PC-9 (cell line): ENCODE results near the gene PRXL2A. TPM values are rescaled to one million over a fixed set of nuclear protein-coding genes. Genes with fewer than 3 reads are reported as not detected.

Experiments used
- BruUV-seq: library from RNA; stranded (reverse); fragments of 400-500 nt; replicated peaks from 2 replicates; lab custom pipeline; 2021; lab: Mats Ljungman, UMichigan
- CTCF ChIA-PET: fragments of 300-600 bp; sonication (Branson Sonifier 250); formaldehyde crosslinking; loops from one replicate; lab custom pipeline; 2022; ENCODE audit warnings: antibody characterized with exemption; lab: Charles Lee
- POLR2A ChIA-PET: fragments of 300-600 bp; sonication (Branson Sonifier 250); formaldehyde crosslinking; loops from one replicate; lab custom pipeline; 2022; ENCODE audit warnings: antibody characterized with exemption; ENCODE audit not compliant: unreplicated experiment; lab: Charles Lee
- DNase-seq, 2 experiments: peaks; one replicate each; pipeline versions ENCODE4 v3.0.0 to v3.0.0-alpha.2; 2015 to 2022; ENCODE audit warnings: mixed read lengths in 1 of 2
- H2AFZ ChIP-seq: fragments of 200-600 bp; sonication (generic); 2 replicates; pipeline ENCODE4 v1.8.1; 2017; ENCODE audit warnings: antibody characterized with exemption
- H3F3A ChIP-seq: fragments of 200-600 bp; sonication (generic); 2 replicates; pipeline ENCODE4 v1.8.1; 2017; ENCODE audit warnings: antibody characterized with exemption, mild to moderate bottlenecking, low read depth; ENCODE audit not compliant: insufficient read depth
- H3K27ac ChIP-seq: fragments of 200-600 bp; sonication (generic); 2 replicates; pipeline ENCODE4 v1.6.1; 2016; ENCODE audit warnings: mixed run types
- H3K27me3 ChIP-seq: fragments of 200-600 bp; sonication (generic); 2 replicates; pipeline ENCODE4 v1.6.1; 2016; ENCODE audit warnings: low read depth, mixed run types; ENCODE audit not compliant: insufficient read depth
- H3K36me3 ChIP-seq: fragments of 200-600 bp; sonication (generic); 2 replicates; pipeline ENCODE4 v1.6.1; 2016; ENCODE audit warnings: low read depth, mixed run types
- H3K4me1 ChIP-seq: fragments of 200-600 bp; sonication (generic); replicated peaks from 2 replicates; pipeline ENCODE4 v1.6.1; 2016; ENCODE audit warnings: mixed run types; ENCODE audit not compliant: insufficient read depth
- H3K4me2 ChIP-seq: fragments of 200-600 bp; sonication (generic); 2 replicates; pipeline ENCODE4 v1.6.1; 2017; ENCODE audit warnings: mixed run types
- H3K4me3 ChIP-seq: fragments of 200-600 bp; sonication (generic); 2 replicates; pipeline ENCODE4 v1.6.1; 2016; ENCODE audit warnings: mixed run types
- H3K79me2 ChIP-seq: fragments of 200-600 bp; sonication (generic); 2 replicates; pipeline ENCODE4 v1.6.1; 2017; ENCODE audit warnings: low read depth, mixed run types
- H3K9me2 ChIP-seq: fragments of 200-600 bp; sonication (generic); 2 replicates; pipeline ENCODE4 v1.8.1; 2017; ENCODE audit warnings: mild to moderate bottlenecking; ENCODE audit not compliant: insufficient read depth
- H3K9me3 ChIP-seq: fragments of 200-600 bp; sonication (generic); 2 replicates; pipeline ENCODE4 v1.8.1; 2016; ENCODE audit warnings: low read depth; ENCODE audit not compliant: insufficient read depth
- H4K20me1 ChIP-seq: fragments of 200-600 bp; sonication (generic); 2 replicates; pipeline ENCODE4 v1.8.1; 2017; ENCODE audit not compliant: insufficient read depth
- EZH2 ChIP-seq: fragments of 200-600 bp; sonication (generic); IDR thresholded peaks from 2 replicates; pipeline ENCODE4 v1.8.0; 2017; ENCODE audit warnings: antibody characterized with exemption, low read depth
- intact Hi-C: fragments of 100-400 bp; cut with micrococcal nuclease; formaldehyde crosslinking; loops from one replicate; pipeline ENCODE4 v1.10.0; 2022; ENCODE audit not compliant: unreplicated experiment
- total RNA-seq: library from RNA; stranded (reverse); gene quantifications from 2 replicates; pipeline ENCODE4 v1.2.3, GENCODE V29; 2021
- TF ChIP-seq, protein P1 (sequence below): fragments of 200-600 bp; sonication (generic); conservative IDR thresholded peaks from 2 replicates; pipeline ENCODE4 v1.6.1; 2017; ENCODE audit warnings: mixed run types, antibody characterized with exemption, mild to moderate bottlenecking, moderate library complexity

PRXL2A gene
- total RNA-seq, 1 experiment from 2014 or later: 88.7 TPM

DNA sequence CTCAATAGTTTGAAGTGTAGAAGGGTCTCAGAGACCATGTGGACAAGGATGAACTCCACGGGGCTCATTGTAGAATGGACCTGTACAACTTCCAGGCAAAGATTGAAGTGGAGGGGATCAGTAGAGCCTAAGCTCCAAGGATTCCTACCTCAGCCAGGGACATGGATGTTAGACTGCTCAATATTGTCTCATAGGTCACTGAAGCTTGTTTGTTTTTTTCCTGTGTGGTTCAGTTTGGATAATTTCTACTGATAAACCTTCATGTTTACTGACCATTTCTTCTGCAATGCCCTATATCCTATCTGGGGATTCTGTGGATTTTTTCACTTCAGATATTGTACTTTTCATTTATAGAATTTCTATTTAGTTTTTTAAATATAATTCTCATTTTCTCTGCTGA lies 42.8 kb upstream of the PRXL2A start:
- ChIA-PET CTCF (no interaction called here), POLR2A (no interaction called here)
- no peak overlapping the region for H2AFZ ChIP-seq
- H3K36me3 ChIP-seq: no peaks in the 10 kb centered on the region
- H3K9me2 ChIP-seq: no peaks in the 10 kb centered on the region
- BruUV-seq: no TSS peak
- TF ChIP-seq, protein P1, sequence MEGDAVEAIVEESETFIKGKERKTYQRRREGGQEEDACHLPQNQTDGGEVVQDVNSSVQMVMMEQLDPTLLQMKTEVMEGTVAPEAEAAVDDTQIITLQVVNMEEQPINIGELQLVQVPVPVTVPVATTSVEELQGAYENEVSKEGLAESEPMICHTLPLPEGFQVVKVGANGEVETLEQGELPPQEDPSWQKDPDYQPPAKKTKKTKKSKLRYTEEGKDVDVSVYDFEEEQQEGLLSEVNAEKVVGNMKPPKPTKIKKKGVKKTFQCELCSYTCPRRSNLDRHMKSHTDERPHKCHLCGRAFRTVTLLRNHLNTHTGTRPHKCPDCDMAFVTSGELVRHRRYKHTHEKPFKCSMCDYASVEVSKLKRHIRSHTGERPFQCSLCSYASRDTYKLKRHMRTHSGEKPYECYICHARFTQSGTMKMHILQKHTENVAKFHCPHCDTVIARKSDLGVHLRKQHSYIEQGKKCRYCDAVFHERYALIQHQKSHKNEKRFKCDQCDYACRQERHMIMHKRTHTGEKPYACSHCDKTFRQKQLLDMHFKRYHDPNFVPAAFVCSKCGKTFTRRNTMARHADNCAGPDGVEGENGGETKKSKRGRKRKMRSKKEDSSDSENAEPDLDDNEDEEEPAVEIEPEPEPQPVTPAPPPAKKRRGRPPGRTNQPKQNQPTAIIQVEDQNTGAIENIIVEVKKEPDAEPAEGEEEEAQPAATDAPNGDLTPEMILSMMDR: no peak
- TF ChIP-seq EZH2: no peak
- H3K9me3 ChIP-seq: peaks cover 12% of the 10 kb centered on the region; the same call in 1 of the 2 replicates
- H3K27me3 ChIP-seq: peaks cover 34% of the 10 kb centered on the region
- DNase-seq: no peak
- H4K20me1 ChIP-seq: no peaks in the 10 kb centered on the region
- no peak overlapping the region for H3K4me2 ChIP-seq
- H3K27ac ChIP-seq: no peak overlapping the region
- H3F3A ChIP-seq: no peaks in the 10 kb centered on the region
- H3K4me1 ChIP-seq: no peaks in the 10 kb centered on the region
- H3K4me3 ChIP-seq: no peak overlapping the region
- H3K79me2 ChIP-seq: no peaks in the 10 kb centered on the region
- intact Hi-C loops: no loop called here

DNA sequence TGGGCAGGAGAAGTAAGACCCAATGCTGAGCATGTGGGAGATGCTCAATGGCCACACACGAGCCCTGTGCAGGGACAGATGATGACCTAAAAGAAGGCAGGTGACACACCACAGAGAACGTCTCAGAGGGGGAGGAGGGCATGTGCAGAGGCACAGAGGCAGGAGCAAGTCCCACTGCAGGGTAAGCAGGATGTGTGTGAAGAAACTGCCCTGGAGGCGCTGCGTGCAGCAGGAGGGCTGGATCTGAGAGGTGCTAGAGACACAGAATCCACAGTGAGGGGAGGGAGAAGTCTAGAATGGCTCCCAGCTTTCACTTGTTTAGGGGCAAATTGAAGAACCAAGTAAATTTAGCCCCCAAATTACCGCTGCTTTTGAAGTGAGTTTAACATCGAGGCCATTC lies 36.9 kb upstream of the PRXL2A start:
- ChIA-PET POLR2A (no interaction called here), CTCF (no interaction called here)
- H4K20me1 ChIP-seq: no peaks in the 10 kb centered on the region

DNA sequence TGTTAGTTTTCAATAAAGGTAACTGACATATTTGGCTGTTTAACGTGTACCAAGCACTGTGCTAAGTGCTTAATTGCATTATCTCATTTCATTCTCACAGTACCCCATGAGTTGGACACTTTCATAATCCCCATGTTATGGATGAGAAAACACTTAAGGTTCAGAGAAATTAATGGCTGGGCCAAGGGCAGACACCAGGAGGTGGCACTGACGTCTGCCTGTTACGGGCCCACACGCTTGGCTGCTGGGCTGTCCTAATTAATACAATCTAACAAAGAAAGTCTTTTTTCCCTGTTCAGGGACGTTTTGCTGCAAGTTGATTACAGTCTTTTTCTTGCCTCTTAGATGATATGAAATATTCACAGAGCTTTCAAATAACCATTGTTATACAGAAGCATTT lies 35.7 kb upstream of the PRXL2A start:
- TF ChIP-seq, protein P1: no peak
- no peak for TF ChIP-seq EZH2
- H3K27me3 ChIP-seq: peaks cover 8% of the 10 kb centered on the region; the same call in 1 of the 2 replicates
- intact Hi-C loops: no loop called here
- no peaks in the 10 kb centered on the region for H3K36me3 ChIP-seq
- H4K20me1 ChIP-seq: no peaks in the 10 kb centered on the region
- no peaks in the 10 kb centered on the region for H3K4me1 ChIP-seq
- H3K9me3 ChIP-seq: peaks cover 3% of the 10 kb centered on the region; the same call in 1 of the 2 replicates
- no TSS peak for BruUV-seq
- ChIA-PET POLR2A (no interaction called here), CTCF (no interaction called here)
- H3K9me2 ChIP-seq: no peaks in the 10 kb centered on the region
- H3K79me2 ChIP-seq: no peaks in the 10 kb centered on the region
- H3F3A ChIP-seq: no peaks in the 10 kb centered on the region
- no peak overlapping the region for H3K4me2 ChIP-seq
- H3K27ac ChIP-seq: no peak overlapping the region
- H3K4me3 ChIP-seq: no peak overlapping the region
- DNase-seq: no peak
- no peak overlapping the region for H2AFZ ChIP-seq

More for the DNA sequence above, 36.9 kb upstream of the PRXL2A start:
- intact Hi-C loops: no loop called here
- Histone ChIP-seq H3K9me3 (peaks cover 12% of the 10 kb centered on the region; the same call in 1 of the 2 replicates), H3K27ac (no peak overlapping the region), H3K4me1 (no peaks in the 10 kb centered on the region), H2AFZ (no peak overlapping the region), H3K4me3 (no peak overlapping the region), H3K9me2 (no peaks in the 10 kb centered on the region), H3K27me3 (peaks cover 15% of the 10 kb centered on the region; the same call in 1 of the 2 replicates), H3K79me2 (no peaks in the 10 kb centered on the region), H3F3A (no peaks in the 10 kb centered on the region), H3K4me2 (no peak overlapping the region), H3K36me3 (no peaks in the 10 kb centered on the region)
- no TSS peak for BruUV-seq
- no peak for DNase-seq
- no peak for TF ChIP-seq EZH2
- TF ChIP-seq, protein P1: no peak
